ENCODE measurements around the gene ZMAT2.

- TF ChIP-seq, protein P1, sequence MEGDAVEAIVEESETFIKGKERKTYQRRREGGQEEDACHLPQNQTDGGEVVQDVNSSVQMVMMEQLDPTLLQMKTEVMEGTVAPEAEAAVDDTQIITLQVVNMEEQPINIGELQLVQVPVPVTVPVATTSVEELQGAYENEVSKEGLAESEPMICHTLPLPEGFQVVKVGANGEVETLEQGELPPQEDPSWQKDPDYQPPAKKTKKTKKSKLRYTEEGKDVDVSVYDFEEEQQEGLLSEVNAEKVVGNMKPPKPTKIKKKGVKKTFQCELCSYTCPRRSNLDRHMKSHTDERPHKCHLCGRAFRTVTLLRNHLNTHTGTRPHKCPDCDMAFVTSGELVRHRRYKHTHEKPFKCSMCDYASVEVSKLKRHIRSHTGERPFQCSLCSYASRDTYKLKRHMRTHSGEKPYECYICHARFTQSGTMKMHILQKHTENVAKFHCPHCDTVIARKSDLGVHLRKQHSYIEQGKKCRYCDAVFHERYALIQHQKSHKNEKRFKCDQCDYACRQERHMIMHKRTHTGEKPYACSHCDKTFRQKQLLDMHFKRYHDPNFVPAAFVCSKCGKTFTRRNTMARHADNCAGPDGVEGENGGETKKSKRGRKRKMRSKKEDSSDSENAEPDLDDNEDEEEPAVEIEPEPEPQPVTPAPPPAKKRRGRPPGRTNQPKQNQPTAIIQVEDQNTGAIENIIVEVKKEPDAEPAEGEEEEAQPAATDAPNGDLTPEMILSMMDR (IDR thresholded peaks at IDR 0.05), result no peak
- TF ChIP-seq POLR2A (IDR thresholded peaks at IDR 0.05), result no peak
- no peak for TF ChIP-seq EP300 (IDR thresholded peaks at IDR 0.05)
- TF ChIP-seq POLR2AphosphoS5 (IDR thresholded peaks at IDR 0.05), result no peak
Measured at GRCh38 chr5:140707812-140708211, 7.6 kb downstream of the ZMAT2 start.

Data from upper lobe of left lung (tissue), 4 donors.